Measurements from ENCODE around the gene THAP4.

Gene THAP4

DNA sequence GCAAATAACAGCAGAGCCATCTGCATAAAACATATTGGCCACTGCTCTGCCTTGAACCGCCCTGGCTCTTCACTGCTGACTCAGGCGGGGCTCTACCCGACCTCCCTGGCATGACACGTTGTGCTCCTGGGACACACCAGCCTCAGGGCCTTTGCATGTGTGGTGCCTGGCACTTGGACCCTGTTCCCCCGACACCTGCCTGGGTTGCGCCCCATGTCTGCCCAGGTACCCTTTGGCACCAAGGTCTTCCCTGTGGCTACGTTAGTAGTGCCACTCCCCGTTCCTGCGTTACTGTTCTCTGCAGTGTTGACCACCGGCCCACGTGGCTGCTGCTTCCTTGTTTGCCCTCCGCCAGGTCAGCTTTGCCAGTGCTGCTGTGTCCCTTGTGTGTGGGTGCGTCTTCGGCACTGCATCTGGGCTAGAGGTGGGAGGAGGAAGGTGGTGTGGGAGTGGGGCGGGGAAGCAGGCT lies 20.9 kb upstream of the THAP4 start:
- TF ChIP-seq, protein P1, sequence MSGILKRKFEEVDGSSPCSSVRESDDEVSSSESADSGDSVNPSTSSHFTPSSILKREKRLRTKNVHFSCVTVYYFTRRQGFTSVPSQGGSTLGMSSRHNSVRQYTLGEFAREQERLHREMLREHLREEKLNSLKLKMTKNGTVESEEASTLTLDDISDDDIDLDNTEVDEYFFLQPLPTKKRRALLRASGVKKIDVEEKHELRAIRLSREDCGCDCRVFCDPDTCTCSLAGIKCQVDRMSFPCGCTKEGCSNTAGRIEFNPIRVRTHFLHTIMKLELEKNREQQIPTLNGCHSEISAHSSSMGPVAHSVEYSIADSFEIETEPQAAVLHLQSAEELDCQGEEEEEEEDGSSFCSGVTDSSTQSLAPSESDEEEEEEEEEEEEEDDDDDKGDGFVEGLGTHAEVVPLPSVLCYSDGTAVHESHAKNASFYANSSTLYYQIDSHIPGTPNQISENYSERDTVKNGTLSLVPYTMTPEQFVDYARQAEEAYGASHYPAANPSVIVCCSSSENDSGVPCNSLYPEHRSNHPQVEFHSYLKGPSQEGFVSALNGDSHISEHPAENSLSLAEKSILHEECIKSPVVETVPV (CRISPR knock-in tag; IDR thresholded peaks at IDR 0.05): no peak
- TF ChIP-seq ARNTL (CRISPR knock-in tag; IDR thresholded peaks at IDR 0.05; ENCODE audit: borderline replicate concordance, low read depth): no peak
- no peak for TF ChIP-seq ZFP3 (CRISPR knock-in tag; IDR thresholded peaks at IDR 0.05)
- TF ChIP-seq, protein P2, sequence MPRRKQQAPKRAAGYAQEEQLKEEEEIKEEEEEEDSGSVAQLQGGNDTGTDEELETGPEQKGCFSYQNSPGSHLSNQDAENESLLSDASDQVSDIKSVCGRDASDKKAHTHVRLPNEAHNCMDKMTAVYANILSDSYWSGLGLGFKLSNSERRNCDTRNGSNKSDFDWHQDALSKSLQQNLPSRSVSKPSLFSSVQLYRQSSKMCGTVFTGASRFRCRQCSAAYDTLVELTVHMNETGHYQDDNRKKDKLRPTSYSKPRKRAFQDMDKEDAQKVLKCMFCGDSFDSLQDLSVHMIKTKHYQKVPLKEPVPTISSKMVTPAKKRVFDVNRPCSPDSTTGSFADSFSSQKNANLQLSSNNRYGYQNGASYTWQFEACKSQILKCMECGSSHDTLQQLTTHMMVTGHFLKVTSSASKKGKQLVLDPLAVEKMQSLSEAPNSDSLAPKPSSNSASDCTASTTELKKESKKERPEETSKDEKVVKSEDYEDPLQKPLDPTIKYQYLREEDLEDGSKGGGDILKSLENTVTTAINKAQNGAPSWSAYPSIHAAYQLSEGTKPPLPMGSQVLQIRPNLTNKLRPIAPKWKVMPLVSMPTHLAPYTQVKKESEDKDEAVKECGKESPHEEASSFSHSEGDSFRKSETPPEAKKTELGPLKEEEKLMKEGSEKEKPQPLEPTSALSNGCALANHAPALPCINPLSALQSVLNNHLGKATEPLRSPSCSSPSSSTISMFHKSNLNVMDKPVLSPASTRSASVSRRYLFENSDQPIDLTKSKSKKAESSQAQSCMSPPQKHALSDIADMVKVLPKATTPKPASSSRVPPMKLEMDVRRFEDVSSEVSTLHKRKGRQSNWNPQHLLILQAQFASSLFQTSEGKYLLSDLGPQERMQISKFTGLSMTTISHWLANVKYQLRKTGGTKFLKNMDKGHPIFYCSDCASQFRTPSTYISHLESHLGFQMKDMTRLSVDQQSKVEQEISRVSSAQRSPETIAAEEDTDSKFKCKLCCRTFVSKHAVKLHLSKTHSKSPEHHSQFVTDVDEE (CRISPR knock-in tag; IDR thresholded peaks at IDR 0.05): no peak
- no peak for TF ChIP-seq ZFP30 (CRISPR knock-in tag; IDR thresholded peaks at IDR 0.05)
- TF ChIP-seq BACH2 (CRISPR knock-in tag; IDR thresholded peaks at IDR 0.05; ENCODE audit: borderline replicate concordance): no peak
- no peak for TF ChIP-seq ESRRG (CRISPR knock-in tag; IDR thresholded peaks at IDR 0.05)
- TF ChIP-seq TCF4 (CRISPR knock-in tag; IDR thresholded peaks at IDR 0.05; ENCODE audit: borderline replicate concordance): no peak
- TF ChIP-seq, protein P3, sequence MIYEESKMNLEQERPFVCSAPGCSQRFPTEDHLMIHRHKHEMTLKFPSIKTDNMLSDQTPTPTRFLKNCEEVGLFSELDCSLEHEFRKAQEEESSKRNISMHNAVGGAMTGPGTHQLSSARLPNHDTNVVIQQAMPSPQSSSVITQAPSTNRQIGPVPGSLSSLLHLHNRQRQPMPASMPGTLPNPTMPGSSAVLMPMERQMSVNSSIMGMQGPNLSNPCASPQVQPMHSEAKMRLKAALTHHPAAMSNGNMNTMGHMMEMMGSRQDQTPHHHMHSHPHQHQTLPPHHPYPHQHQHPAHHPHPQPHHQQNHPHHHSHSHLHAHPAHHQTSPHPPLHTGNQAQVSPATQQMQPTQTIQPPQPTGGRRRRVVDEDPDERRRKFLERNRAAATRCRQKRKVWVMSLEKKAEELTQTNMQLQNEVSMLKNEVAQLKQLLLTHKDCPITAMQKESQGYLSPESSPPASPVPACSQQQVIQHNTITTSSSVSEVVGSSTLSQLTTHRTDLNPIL (CRISPR knock-in tag; IDR thresholded peaks at IDR 0.05; ENCODE audit: low read depth): no peak
- no peak for TF ChIP-seq ISL1 (CRISPR knock-in tag; IDR thresholded peaks at IDR 0.05)
- TF ChIP-seq, protein P4, sequence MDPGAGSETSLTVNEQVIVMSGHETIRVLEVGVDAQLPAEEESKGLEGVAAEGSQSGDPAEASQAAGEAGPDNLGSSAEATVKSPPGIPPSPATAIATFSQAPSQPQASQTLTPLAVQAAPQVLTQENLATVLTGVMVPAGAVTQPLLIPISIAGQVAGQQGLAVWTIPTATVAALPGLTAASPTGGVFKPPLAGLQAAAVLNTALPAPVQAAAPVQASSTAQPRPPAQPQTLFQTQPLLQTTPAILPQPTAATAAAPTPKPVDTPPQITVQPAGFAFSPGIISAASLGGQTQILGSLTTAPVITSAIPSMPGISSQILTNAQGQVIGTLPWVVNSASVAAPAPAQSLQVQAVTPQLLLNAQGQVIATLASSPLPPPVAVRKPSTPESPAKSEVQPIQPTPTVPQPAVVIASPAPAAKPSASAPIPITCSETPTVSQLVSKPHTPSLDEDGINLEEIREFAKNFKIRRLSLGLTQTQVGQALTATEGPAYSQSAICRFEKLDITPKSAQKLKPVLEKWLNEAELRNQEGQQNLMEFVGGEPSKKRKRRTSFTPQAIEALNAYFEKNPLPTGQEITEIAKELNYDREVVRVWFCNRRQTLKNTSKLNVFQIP (CRISPR knock-in tag; IDR thresholded peaks at IDR 0.05; ENCODE audit: borderline replicate concordance, low read depth): no peak
- no peak for TF ChIP-seq RARB (CRISPR knock-in tag; IDR thresholded peaks at IDR 0.05)
- TF ChIP-seq PPARA (CRISPR knock-in tag; IDR thresholded peaks at IDR 0.05; ENCODE audit: borderline replicate concordance): no peak
- no peak for TF ChIP-seq SNAI2 (CRISPR knock-in tag; IDR thresholded peaks at IDR 0.05)
- TF ChIP-seq TOX (CRISPR knock-in tag; IDR thresholded peaks at IDR 0.05; ENCODE audit: borderline replicate concordance): no peak
- no peak for TF ChIP-seq ZNF565 (CRISPR knock-in tag; conservative IDR thresholded peaks at IDR 0.05; ENCODE audit: low read depth)
- TF ChIP-seq GLIS3 (CRISPR knock-in tag; IDR thresholded peaks at IDR 0.05): no peak
- no peak for TF ChIP-seq ZNF8 (CRISPR knock-in tag; IDR thresholded peaks at IDR 0.05)
- TF ChIP-seq ZNF70 (CRISPR knock-in tag; IDR thresholded peaks at IDR 0.05): no peak
- ATAC-seq: no peak

DNA sequence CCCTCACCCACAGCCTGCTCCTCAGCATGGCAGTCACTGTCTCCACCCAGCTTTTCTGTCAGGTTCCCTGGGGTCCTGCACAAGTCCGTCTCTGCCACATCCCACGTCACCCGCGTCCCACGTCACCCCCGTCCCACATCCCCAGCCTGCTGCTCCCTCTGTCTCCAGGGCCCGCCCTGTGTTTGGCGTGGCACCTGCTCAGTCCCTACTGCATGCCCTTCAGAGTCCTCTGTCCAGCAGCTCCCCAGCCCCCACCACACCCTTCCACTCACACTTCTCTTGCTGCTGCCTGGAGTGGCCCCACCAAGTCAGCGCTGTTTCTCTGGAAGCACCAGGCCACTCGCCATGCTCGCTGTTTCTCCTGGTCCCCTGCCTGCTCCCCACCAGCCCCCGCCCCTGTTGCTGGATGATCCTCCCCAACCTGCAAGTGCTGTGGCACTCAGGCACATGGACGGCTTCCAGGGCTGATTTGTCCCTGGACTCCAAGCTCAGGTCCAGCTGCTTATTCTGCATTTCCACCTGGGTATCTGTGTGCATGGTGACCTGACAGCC lies 19.3 kb upstream of the THAP4 start:
- ATAC-seq: no peak
- TF ChIP-seq OSR1 (CRISPR knock-in tag; IDR thresholded peaks at IDR 0.05) (no peak), PPARA (CRISPR knock-in tag; IDR thresholded peaks at IDR 0.05; ENCODE audit: borderline replicate concordance) (no peak), ZFP30 (CRISPR knock-in tag; IDR thresholded peaks at IDR 0.05) (no peak), TOX (CRISPR knock-in tag; IDR thresholded peaks at IDR 0.05; ENCODE audit: borderline replicate concordance) (no peak), BACH2 (CRISPR knock-in tag; IDR thresholded peaks at IDR 0.05; ENCODE audit: borderline replicate concordance) (no peak), GLIS3 (CRISPR knock-in tag; IDR thresholded peaks at IDR 0.05) (no peak), ZNF70 (CRISPR knock-in tag; IDR thresholded peaks at IDR 0.05) (no peak), ZC3H10 (CRISPR knock-in tag; IDR thresholded peaks at IDR 0.05) (no peak), TCF4 (CRISPR knock-in tag; IDR thresholded peaks at IDR 0.05; ENCODE audit: borderline replicate concordance) (no peak)
- TF ChIP-seq, protein P1 (CRISPR knock-in tag; IDR thresholded peaks at IDR 0.05): no peak
- TF ChIP-seq, protein P4 (CRISPR knock-in tag; IDR thresholded peaks at IDR 0.05; ENCODE audit: borderline replicate concordance, low read depth): no peak
